Right hindlimb (tissue), 1 donor: ENCODE measurements around the gene CCDC88A.
"Not testable (repeated sequence)": the region's sequence is repeated elsewhere in the genome, so short reads cannot be mapped to it uniquely, and the experiment has no call there.

ENCODE experiments used
- DNase-seq: peaks from one replicate; pipeline ENCODE4 v3.0.0-alpha.2; 2018

CCDC88A gene, protein sequence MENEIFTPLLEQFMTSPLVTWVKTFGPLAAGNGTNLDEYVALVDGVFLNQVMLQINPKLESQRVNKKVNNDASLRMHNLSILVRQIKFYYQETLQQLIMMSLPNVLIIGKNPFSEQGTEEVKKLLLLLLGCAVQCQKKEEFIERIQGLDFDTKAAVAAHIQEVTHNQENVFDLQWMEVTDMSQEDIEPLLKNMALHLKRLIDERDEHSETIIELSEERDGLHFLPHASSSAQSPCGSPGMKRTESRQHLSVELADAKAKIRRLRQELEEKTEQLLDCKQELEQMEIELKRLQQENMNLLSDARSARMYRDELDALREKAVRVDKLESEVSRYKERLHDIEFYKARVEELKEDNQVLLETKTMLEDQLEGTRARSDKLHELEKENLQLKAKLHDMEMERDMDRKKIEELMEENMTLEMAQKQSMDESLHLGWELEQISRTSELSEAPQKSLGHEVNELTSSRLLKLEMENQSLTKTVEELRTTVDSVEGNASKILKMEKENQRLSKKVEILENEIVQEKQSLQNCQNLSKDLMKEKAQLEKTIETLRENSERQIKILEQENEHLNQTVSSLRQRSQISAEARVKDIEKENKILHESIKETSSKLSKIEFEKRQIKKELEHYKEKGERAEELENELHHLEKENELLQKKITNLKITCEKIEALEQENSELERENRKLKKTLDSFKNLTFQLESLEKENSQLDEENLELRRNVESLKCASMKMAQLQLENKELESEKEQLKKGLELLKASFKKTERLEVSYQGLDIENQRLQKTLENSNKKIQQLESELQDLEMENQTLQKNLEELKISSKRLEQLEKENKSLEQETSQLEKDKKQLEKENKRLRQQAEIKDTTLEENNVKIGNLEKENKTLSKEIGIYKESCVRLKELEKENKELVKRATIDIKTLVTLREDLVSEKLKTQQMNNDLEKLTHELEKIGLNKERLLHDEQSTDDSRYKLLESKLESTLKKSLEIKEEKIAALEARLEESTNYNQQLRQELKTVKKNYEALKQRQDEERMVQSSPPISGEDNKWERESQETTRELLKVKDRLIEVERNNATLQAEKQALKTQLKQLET (N-terminal part only)

DNA sequence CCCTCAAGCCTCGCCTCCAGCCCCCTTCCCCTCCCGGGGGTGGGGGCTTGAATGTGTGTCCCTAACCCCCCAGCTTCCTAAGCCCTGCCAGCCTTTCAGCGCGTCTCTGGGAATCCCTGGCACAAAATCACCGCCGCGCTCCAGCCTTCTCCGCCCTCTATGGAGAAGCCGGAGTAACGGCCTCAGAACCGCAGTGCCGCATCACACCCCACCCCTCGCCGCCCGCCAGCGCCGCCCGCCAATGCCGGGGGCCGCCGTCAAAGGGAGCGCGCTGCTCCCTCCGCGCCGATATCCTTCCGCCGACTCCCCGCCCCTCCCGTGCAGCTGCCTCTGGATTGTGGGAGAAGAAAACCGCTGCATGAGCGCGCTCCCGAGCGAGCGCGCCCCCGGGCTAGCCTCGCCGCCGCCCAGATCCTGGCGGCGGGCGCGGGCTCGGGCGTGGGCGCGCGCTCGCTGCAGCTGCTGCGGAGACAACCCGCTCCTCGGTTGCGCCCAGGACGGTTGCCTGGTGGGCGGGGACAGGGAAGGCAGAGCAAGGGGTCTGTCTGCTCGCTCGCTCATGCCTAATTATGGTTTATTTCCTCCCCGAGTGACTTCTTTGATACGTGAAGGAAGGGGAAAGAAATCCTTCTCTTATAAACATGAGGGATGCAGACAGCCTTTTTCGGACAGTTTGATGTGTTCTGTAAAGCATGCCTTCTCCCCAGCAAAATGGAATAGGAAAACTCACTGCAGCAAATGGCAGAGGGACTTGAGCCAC is at the start of gene CCDC88A:
TSS of gene CCDC88A (minus strand) at position 178 of the 760 bp plus-strand sequence. CDS start 777 bp downstream, outside the sequence.
- peak; percentile 99 for DNase-seq

DNA sequence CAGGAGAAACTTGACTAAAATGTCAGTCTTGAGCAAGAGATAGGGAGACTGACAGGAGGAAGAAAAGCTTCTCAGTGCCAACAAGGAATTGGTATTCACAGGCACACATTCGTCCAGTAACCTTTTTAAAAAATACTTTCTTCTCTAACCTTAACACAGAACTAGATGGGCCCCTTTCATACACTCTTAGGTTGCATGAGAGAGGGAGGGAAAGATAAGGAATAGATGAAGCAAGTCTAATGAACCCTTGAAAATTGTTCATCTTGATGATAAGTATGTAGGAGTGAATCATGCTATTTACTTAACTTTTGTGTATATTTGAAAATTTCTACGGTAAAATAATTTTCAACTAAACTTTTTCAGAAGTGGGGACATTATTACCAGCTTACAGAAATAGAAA is 42.0 kb upstream of the CCDC88A start:
- DNase-seq: no peak

DNA sequence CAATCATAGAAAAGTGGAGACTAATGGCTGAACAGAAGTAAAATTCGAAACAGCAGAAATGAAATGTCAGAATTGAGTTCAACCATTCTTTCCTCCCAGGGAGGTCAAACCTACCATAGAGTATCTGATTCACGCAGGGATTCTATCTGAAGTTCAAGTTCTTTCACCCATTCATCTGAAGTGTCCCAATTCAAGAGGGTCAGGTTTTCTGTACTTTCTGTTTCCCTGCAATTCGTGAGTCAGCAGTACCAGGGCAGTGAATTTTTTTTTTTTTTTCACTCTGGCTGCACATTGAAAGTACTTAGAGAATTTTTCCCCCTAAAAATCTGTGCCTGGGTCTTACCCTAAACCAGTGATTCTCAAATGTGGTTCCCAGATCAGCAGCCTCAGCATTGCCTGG is 40.9 kb upstream of the CCDC88A start:
- DNase-seq: no peak

DNA sequence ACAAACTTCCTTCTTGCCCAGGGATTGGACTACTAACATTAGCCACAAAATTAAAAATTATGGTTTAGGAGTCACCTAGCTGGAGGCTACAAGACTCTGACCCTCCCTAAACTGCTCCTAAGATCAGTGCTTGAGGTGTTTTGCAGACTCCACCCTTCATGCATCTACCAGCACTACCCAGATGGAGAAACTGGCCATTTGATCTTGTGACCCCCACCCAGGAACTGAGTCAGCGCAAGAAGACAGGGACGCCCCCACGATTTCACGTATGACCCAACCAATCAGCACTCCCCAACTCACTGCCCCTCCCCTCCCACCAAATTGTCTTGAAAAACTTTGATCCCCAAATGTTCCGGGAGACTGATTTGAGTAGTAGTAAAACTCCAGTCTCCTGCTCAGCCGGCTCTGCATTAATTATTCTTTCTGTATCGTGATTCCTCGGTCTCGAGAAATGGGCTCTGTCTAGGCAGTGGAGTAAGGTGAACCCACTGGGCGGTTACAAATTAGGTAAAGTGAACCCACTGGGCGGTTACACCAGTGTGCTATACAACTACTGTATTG is 40.1 kb upstream of the CCDC88A start:
- DNase-seq: no peak

DNA sequence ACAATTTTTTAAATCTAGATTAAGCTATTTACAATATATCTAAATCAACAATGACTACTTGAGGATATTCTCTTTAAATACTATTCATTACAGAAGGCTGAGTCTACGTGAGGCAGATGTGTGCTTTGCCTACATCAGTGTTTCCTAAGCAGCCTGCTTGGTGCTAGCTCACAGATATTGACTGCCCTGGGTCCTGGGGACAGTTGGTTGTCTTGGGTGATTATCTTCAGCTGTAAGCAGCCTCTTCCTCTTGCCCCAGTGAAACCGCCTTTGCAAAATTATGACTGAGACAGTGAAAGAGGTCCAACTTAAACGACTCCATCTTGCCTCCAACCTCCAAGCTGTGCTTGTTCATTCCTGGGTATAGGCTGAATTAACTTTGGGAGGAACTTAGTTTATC is 39.6 kb upstream of the CCDC88A start:
- no peak for DNase-seq

DNA sequence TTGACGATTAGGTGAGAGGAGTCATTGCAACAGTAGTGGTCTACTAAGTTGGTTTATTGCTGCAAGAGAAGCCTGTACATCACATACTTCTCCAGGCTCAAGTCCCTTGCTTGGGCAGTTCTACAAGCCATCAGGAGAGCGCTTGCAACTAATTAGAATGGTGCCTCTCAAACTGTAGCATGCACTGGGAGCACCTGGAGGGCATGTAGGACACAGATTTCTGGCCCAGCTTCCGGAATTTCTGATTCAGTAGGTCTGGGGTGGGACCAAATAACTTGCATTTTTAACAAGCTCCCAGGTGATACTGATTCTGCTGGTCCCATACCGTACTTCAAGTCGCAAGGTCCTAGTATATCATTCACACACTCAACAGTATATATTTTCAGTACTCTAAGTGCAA is 34.5 kb upstream of the CCDC88A start:
- DNase-seq: no peak

DNA sequence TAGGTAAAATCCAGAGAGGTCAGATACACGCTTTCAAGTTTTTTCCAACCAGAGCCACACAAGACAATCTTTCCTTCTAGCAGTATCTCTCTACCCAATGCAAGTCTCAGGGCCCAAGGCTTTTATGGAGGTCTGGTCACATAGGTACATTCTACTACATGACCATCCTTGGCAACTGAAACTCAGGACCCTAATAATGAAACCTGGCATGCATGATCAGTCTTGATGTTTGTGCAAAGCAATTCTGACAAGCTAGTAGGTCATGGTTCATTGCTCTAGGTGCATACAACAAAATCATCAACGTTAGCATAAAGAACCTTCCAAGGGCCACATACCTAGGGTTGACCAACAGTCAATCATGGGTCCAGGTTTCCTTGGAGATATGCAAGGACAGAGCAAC is 33.2 kb upstream of the CCDC88A start:
- DNase-seq: no peak

DNA sequence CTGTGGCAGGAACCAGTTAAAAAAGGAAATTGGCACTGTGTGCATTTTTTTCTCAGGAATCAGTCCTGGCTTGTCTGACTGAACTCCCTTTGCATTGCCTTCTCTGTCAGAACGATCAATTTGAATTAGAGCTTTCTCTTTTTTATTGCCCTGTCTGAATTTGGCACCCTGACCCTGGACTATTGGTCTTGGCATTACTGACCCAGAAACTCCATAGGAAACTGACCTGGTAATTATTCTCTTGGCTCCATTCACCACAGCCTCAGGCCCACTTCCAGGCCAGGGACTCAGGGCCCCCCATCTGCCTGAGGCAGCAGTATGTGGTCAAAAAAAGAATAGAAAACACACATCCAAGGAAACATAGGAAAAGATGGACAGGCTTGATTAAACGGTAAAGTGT is 32.0 kb upstream of the CCDC88A start:
- peak; percentile 36 for DNase-seq

DNA sequence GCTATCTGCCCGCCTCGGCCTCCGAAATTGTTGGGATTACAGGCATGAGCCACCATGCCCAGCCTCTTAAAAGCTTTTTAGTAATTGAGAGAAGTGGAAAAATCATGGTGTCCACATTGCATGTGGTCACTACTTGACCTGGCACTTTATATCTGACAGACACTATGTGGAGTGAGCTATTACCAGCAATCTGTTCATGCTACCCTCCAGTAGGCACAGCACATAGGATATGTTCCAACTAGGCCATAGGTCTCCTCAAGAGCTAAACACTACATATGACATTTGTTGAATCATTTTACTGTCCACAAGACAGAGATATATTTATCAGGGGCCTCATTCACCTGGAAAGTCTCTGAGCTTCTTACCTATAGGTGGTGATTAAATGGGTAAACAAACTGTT is 30.4 kb upstream of the CCDC88A start:
- DNase-seq: not testable (repeated sequence)

DNA sequence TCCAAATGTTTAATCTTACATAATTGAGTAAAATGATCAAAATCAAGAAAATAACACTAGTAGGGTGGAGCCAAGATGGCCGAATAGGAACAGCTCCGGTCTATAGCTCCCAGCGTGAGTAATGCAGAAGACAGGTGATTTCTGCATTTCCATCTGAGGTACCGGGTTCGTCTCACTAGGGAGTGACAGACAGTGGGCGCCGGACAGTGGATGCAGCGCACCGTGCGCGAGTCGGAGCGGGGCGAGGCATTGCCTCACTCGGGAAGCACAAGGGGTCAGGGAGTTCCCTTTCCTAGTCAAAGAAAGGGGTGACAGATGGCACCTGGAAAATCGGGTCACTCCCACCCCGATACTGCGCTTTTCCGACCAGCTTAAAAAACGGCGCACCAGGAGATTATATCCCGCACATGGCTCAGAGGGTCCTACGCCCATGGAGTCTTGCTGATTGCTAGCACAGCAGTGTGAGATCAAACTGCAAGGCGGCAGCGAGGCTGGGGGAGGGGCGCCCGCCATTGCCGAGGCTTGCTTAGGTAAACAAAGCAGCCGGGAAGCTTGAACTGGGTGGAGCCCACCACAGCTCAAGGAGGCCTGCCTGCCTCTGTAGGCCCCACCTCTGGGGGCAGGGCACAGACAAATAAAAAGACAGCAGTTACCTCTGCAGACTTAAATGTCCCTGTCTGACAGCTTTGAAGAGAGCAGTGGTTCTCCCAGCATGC is 22.5 kb upstream of the CCDC88A start:
- DNase-seq: not testable (repeated sequence)

DNA sequence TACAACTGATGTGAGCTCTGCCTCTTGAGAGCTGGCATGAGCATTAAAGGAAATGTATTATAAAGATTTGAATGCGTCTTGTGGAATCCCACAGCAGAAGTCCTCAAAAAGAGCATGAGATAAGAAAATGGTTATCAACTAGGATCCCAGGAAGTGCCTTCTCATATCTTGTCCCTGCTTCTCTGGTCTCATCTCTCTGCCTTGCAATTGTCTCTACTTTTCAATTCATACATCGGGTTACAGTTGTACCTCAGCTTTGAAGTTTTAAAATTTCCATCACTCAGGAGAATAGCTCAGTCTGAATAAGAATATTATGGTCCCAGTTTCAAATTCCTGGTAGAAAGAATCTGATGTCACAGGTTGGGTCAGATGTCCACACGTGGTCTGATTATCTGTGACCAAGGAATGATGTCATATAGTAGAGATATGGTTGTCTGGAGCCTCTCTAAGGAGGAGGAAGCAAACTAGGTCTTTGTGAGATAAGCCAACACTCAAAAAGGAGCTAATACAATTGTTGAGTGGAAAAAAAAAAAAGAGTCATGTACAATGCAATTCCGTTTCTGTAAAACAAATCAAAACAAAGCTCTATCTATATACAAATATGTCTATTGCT is 21.7 kb upstream of the CCDC88A start:
- DNase-seq: no peak

DNA sequence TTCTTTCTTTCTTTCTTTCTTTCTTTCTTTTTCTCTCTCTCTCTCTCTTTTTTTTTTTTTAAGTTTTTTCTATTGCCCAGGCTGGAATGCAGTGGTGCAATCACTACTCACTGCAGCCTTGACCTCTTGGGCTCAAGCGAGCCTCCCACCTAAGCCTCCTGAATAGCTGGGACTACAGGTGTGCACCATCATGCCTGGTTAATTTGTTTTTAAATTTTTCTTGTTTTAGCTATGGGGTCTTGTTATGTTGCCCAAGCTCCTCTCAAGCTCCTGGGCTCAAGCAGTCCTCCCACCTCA is 19.4 kb upstream of the CCDC88A start:
- DNase-seq: no peak

DNA sequence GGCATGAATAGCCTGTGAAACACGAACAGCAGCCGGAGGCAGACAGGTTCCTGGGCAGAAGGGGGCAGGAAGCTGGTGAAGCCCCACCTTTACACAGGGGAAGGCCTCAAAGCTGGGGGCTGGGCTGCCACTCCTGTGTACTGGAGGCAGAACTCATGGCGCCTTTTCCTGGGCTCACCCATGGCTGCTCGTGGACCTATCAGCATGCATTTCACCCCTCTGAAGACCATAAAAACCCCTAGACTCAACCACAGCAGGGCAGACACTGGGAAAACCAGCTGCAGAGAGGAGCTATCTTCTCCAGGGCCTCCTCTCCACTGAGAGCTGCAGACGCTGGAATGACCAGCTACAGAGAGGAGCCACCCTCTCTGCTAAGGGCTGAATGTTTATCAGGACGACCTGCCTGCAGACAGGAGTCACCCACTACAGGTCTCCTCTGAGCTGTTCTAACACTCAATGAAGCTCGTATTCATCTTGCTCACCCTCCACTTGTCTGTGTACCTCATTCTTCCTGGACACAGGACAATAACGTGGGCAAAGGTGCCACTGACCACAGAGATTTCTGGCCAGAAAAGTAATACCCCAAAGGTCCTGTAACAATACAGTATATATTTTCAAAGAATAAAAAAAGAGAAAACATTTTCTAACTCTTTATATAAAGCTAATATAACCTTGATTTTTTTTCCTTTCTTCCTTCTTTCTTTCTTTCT is 18.9 kb upstream of the CCDC88A start:
- DNase-seq: no peak

DNA sequence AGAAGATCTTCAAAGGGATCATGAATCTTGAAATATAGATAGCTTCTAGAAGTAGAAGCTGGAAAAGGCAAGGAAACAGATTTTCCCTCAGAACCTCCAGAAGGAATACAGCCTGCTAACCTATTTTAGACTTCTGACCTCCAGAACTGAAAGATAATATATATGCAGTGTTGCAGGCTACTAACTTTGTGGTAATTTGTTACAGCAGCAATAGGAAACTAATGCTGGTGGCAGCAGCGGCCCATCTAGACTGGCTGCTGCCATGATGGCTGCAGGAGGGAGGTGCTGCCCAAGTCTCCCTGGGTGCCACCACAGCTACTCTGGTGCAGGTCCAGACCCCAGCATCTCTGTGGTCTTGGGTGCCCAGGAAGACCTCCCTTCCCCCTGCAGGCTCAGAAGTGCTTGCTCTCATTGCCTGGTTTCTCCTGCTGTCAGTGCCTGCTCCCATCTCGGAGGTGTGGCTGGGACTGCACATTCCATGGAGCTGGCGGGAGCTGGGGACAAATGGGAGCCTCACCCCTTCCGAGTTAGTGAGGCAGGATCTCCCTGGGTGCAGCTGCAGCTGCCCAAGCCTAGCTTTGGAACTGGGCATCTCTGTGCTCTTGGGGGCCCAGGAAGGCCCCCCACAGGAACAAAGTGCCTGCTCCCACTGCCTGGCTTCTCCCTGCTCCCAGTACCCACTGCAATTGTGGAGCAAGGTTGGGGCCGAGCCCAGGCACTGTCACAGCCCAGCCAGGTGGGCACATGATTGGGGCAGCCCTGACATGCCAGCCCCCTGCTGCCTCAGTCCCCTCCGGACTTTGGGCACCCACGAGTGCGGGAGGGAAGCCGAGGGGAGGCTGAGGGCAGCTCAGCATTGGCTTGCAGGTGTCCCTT is 18.1 kb upstream of the CCDC88A start:
- no peak for DNase-seq

DNA sequence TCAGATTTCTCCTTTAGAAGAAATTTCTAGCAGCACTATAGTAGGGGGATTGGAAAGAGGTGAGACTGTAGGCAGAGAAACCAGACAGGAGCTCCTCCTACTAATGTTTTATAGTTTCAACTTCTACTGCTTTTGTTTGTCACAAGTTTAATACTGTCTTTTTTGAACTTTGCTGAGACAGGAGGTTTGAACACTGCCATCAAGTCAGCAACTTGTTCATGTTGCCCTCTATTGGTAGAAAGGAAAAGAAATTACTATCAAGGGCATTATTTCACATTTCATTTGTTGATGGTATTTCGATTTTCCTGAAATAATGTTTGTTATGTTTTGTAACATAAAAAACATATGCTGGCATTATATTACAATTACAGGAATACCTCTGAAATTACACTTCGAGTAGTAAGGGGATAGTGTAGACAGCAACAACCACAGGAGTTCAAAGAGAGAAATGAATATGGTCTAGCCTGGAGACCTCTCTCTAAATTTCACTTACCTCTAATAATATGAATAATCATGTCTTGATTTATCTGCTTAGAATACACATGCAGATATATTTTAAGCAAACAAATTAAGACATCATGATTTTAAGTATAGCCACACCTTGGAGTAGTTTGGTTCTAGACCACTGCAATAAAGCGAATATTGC is 12.4 kb upstream of the CCDC88A start:
- no peak for DNase-seq

DNA sequence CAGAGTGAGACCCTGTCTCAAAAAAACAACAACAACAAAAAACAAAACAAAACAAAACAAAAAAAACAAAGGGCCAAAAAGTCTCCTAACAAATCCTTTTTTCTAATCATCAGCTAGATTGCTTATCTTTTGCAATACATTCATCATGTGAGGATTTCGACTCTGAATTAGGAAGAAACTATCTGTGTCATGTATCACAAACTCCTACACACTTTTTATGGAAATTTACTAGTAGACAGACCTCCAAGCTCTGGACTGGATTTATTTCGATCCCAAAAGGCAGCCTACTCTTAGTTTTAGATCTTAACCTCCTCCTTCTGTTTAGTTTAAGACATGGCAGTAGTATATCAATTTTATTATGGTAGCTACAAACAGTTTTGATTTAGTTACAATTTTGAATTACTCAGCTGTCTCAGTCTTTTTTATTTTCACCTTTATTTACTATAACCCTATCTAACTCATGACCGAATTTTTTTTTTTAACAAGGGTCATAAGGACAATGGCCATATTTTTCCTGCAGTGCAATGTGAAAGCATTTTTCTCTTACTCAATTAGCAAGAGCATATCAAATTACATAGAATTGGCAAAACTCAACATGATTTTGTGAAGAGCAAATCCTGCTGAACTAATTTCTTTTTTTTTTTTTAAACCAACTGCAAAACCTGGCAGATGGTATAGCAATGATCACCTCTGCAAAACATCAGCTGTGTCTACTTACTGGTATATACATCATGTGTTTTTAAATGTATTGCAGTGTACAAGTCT is 10.7 kb upstream of the CCDC88A start:
- DNase-seq: no peak

DNA sequence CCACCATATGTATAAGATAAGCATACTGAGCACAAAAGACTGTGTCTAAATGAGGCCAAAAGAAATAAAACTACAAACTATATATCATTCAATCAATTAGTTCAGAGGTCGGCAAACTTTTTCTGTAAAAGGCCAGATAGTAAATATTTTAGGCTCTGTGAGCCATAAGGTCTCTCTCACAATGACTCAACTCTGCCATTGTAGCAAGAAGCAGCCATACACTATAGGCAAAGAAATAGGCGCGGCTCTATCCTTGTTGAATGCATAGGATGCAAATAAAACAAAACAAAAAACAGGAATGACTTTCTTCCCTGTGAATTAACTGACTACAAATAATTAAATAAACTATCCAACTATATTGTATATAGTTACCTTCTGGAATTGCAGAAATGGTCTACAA is 8.6 kb upstream of the CCDC88A start:
- DNase-seq: no peak

DNA sequence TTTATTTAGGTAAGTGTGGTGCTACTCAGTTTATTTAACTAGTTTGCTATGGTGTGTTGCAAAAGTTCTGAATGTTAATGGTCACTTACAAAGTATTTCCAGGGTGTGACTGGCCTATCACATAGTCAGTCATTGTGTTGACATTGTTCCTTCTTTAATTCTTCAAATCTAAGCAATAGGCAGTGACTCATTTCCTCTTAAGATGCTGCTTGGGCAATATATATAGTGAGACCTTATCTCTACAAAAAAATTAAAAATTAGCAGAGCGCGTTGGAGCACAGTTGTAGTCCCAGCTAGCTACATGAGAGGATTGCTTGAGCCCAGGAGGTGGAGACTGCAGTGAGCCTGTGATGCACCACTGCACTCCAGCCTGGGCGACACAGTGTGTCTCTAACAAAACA is 5.8 kb upstream of the CCDC88A start:
- no peak for DNase-seq
